Measurements from ENCODE around the gene WDR82. TPM values are rescaled to one million over a fixed set of nuclear protein-coding genes. Genes with fewer than 3 reads are reported as not detected.

WDR82 gene
- total and polyA plus RNA-seq, 2 experiments from 2014 or later = 25.2 to 71.8 TPM

GRCh38 chr3:52234516-52235447, 43.7 kb downstream of the WDR82 start:
- H3K4me1 Mint-ChIP-seq = peaks cover 39% of the 10 kb centered on the region
- H2AFZ ChIP-seq = no peak overlapping the region
- H4K20me1 ChIP-seq (replicated peaks; ENCODE audit: insufficient read depth) = 0 out of 2 replicates have a peak, but pooled peaks cover 5% of the 10 kb centered on the region
- DNase-seq (ENCODE audit: low spot score) (no peak), ATAC-seq (no peak)
- no peaks in the 10 kb centered on the region for H3K27me3 ChIP-seq (ENCODE audit: insufficient read depth)
- H3F3A ChIP-seq (replicated peaks; ENCODE audit: low read depth) = peaks cover 8% of the 10 kb centered on the region; the same call in 1 of the 2 replicates
- no peak overlapping the region for H3K4me3 ChIP-seq
- peaks cover 14% of the 10 kb centered on the region for H3K27me3 Mint-ChIP-seq (ENCODE audit: insufficient read depth, low read depth, poor library complexity)
- H3K9me2 ChIP-seq (ENCODE audit: insufficient read depth) = no peaks in the 10 kb centered on the region
- H3K4me3 Mint-ChIP-seq = no peak overlapping the region
- H3K36me3 Mint-ChIP-seq (ENCODE audit: low read depth) = peaks cover 18% of the 10 kb centered on the region
- H3K27ac Mint-ChIP-seq = peak overlapping the region; percentile 65
- H3K4me1 ChIP-seq (ENCODE audit: insufficient read depth) = peaks cover 25% of the 10 kb centered on the region
- H3K36me3 ChIP-seq (ENCODE audit: insufficient read depth) = peaks cover 3% of the 10 kb centered on the region; the same call in 1 of the 2 replicates
- H3K9me3 Mint-ChIP-seq = no peaks in the 10 kb centered on the region
- no peak overlapping the region for H3K27ac ChIP-seq (ENCODE audit: low read depth)
- no peak for TF ChIP-seq ZNF114 (CRISPR knock-in tag; IDR thresholded peaks at IDR 0.05)
- TF ChIP-seq CTCF (conservative IDR thresholded peaks at IDR 0.05; ENCODE audit: low read depth in 2 of 2) = peak; percentile 12 to 18; a peak in 1 of 4 replicates
- TF ChIP-seq EZH2phosphoT487 (IDR thresholded peaks at IDR 0.05; ENCODE audit: unreplicated experiment) = no peak
- no peak for TF ChIP-seq ZNF462 (CRISPR knock-in tag; IDR thresholded peaks at IDR 0.05)
- TF ChIP-seq ZNF331 (CRISPR knock-in tag; IDR thresholded peaks at IDR 0.05; ENCODE audit: low read depth) = no peak
- no peak overlapping the region for H3K4me2 ChIP-seq
- peaks cover 22% of the 10 kb centered on the region for H3K79me2 ChIP-seq (replicated peaks; ENCODE audit: insufficient read depth)

Data from GM23338 (cell line).